Activated CD4-positive, alpha-beta T cell treated with anti-CD3 and anti-CD28 coated beads, Interleukin-2, Interleukin-4, amounts not matched to agents 100 ng/mL and 50 ng/mL, durations not matched to agents 16 hours and 8 hours (primary cell): ENCODE data around the gene SORD.
A peak's percentile ranks its signal among the peaks of the same experiment; 100 is the strongest.

Experiments
- DNase-seq: peaks from one replicate; pipeline ENCODE4 v3.0.0-alpha.2; 2020; ENCODE audit warnings: low spot score

The SORD gene

DNA sequence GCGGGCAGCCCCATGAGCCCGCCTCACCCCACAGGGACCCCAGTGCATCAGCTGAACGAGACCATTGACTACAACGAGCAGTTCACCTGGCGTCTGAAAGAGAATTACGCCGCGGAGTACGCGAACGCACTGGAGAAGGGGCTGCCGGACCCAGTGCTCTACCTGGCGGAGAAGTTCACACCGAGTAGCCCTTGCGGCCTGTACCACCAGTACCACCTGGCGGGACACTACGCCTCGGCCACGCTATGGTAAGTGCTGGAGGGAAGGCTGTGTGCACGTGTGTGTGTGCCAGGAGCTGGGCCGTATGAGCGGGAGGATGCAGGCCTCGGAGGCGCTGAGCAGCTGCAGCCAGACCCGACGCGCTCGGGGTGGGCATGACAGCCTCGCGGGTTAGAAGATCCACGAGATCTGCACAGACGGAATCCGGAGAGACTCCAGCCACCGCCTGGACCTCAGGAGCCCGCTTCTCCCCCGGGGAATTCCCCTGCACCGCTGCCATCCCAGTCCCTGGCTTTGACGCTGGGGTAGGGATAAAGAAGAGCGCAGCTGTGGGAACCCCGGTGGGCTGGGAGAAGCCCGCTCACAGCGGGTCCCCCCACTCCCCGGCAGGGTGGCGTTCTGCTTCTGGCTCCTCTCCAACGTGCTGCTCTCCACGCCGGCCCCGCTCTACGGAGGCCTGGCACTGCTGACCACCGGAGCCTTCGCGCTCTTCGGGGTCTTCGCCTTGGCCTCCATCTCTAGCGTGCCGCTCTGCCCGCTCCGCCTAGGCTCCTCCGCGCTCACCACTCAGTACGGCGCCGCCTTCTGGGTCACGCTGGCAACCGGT lies 93.7 kb downstream of the SORD start:
- no peak for DNase-seq

DNA sequence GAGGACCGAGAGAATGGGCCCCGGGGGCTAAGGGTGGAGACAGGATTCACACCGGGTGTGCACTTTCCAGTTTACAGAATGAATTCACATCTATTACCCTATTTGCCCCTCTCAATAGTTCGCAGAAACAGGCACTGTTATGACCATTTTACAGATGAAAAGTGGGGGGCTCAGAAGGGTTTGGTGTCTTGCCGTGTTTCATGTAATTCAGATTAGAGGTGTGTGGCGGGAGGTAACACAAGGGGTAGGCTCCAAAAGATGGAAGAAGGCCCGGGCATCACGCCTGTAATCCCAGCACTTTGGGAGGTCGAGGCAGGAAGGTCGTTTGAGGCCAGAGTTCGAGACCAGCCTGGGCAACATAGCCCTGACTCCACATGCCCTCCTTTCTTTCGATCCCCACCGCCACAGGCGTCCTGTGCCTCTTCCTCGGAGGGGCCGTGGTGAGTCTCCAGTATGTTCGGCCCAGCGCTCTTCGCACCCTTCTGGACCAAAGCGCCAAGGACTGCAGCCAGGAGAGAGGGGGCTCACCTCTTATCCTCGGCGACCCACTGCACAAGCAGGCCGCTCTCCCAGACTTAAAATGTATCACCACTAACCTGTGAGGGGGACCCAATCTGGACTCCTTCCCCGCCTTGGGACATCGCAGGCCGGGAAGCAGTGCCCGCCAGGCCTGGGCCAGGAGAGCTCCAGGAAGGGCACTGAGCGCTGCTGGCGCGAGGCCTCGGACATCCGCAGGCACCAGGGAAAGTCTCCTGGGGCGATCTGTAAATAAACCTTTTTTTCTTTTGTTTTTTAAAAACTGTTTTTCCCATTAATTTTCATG lies 94.5 kb downstream of the SORD start:
- DNase-seq = no peak

DNA sequence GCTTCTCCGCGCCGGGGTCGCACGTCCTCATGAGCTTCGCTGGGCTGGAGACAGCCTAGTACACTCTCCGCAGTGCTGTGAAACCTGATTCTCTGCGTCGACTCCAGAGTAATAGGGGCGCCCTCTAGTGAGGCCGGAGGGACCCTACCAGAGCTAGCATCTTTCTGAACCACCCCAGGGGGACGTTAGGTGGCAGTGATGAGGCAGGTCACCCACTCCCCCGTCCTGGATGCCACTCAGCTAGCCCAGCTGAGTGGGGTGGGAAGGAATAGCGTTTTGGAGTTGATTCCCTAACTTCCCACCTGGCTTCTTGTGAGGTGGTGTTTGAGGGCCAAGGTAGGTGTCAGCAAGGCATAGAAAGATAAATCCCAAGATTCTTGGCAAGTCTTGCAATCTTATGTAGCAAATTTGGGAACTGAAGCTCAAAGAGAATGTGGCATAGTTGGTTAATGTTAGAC lies 95.2 kb downstream of the SORD start:
- DNase-seq = peak; percentile 89

DNA sequence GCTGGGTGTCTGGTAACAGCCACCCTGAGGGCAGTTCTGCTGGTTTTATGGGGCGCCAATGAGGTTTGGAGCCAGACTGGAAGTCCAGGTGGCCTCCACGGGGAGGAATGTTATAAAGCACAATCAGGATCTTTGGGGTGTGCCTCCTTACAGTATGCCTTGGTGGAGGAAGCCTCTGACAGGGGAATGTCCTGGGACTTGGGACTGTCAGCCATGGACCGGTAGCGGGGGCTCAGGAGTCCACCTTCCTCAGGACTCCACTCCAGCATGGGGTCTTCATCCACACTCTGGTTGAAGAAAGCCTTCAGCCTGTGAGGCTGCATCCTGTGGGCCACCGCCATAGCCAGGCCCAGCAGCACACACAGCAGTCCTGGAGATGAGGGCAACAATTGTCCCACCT lies 96.0 kb downstream of the SORD start:
- no peak for DNase-seq

DNA sequence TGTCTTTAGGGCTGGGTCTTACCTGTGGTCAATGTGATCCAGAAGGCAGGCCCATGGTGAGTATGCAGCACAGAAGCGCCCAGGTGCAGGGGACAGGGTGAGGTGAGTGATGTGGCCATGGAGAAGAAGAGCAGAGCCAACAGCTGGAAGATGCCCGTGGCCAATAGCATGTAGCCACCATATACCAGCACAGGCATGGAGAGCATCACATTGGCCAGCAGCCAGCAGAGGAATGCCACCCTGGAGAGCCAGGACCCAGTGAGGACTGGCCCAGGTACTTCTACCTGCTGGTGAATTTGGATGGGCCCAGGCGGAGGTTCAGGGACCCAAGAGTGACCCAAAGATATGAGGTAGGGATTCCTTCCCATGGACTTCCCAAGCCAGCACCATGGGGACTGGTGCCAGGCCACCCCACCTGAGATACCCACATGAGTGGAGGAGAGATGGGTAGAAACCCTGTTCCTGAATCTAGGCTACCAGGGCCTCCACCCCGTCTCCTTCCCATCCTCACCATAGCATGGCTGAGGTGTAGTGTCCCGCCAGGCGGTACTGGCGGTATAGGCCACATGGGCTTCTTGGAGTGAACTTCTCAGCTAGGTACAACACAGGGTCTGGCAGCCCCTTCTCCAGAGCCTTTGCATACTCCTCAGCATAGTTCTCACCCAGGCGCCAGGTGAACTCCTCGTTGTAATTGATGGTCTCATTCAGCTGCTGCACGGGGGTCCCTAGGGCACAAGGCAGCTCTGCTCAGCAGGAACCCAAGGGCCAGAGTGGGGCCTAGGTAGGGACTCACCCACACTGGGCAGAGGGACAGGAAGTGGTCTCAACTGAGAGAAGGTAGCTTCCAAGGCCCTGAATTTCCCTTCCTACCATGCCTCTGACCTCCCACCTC lies 97.3 kb downstream of the SORD start:
- no peak for DNase-seq

DNA sequence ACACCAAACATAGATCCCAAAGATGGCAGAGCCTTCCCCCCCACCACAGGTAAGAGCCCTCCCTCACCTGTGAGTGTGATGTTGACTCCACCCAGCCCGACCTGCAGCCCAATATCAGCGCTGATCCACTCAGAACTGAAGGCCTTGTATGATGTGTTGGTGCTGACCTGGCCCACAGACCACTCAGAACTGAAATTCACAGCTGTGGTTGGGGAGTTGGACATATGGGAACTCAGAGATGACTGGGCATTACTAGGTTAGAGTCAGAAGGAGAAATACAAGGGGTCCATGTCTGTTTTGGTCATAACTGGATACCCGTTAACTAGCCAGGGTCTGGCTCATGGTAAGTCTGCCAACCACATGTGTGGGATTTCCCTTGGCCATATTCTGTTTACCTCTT lies 98.0 kb downstream of the SORD start:
- DNase-seq = no peak

DNA sequence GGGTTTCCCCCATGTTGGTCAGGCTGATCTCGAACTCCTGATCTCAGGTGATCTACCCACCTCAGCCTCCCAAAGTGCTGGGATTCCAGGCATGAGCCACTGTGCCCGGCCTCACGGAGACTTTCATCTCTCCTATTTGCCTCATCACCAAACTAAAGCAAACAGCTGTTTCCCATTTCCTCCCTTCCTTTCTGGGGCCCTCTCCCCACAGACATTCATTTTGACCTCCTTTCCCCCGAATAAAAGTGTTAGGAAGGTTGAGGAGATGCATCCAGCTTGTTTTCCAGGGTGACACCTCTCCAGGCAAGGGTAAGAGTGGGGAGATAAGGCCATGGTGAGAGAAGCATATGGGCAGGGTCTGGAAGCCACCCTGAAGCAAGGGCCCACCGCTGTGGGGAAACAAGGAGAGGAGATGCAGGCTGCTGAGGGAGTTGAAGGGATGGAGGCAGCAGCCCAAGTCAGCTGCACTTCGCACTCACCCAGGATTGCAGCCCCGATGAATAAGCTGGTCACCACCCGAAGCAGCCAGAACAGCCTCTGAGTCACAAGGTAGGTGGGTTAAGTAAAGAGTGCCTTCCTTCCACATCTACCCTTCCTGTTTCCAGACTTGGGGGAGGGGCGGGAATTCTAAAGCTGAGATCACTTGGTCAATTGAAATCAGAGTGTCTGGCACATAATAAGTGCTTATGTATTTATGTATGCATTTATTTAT lies 98.9 kb downstream of the SORD start:
- no peak for DNase-seq

DNA sequence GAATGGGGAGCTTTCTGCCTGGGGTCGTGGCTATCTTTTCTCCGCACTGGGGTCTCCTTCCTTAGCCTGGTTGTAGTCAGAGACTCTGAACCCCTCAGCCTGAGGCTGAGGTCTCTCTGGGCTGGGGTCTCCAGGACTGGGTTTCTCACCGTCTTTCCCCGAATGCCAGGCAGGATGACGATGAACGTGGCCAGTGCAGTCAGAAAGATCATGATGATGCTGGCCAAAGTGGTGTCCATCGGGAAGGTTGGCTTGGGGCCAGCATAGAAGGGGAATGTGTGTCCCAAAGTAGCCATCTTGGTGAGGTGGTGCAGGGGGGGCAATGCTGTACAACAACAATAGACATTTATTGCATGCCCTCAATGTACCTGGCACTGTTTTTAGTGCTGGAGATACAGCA lies 99.7 kb downstream of the SORD start:
- DNase-seq = no peak

DNA sequence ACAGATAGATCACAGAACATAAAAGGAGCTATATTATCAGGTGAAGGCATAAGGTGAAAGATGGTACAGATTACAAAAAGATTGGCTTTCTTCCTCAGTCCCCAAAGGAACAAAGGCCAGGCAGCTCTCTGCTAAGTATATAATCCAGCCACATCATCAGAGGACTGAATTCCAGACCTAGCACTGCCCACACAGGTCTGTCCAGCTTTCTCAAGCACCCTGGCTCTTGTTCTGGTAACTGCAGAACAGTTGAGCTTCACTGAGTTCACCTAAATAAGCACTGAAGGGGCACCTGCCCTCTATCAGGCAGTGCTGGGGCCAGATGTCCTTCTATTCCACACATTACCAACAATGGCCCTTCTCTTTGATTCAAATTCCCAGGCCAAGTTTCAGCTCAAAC lies 100.4 kb downstream of the SORD start:
- no peak for DNase-seq

DNA sequence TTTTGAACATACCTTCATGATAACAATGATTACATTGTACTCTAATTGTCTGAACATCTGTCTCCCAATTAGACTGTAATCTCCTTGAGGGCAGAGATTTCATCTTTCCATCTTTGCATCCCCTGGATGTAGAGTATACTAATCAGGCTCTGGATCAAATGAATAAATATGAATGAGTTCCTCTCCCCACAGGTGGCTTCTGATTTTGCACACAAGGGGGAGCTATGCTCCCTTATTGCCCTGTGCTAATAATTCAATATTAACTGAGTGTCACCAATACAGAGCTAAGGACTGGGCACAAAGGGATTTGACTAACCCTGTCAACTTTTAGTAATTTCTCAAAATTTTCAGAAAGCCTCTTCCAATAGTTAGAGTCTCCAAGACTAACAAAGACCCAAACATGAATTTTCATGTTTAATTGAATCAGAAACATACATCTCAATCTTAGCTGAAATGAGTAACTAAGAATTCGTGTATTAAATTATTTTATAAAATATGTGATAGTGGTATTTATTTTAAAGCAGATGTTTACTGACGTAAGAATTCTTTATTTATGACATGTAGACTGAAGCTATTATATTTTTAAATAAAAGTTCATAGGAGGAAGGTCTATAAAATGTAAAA lies 103.7 kb downstream of the SORD start:
- DNase-seq = peak; percentile 34
